DMS 273 (cell line): ENCODE measurements around the gene CLCF1.

ENCODE experiments used
- DNase-seq: peaks from one replicate; lab custom pipeline; 2025; ENCODE audit not compliant: unreplicated experiment; lab: John Stamatoyannopoulos, UW

The CLCF1 gene

GRCh38 chr11:67376063-67376820 lies 2.8 kb upstream of the CLCF1 start:
- DNase-seq, result no peak

GRCh38 chr11:67375320-67376055 lies 2.1 kb upstream of the CLCF1 start:
- no peak for DNase-seq

- no peak for DNase-seq
Observed at GRCh38 chr11:67374571-67375281, 1.3 kb upstream of the CLCF1 start.

- DNase-seq, result peak; percentile 68
Observed at GRCh38 chr11:67373648-67374570, 511 bp upstream of the CLCF1 start.

- no peak for DNase-seq
Observed at GRCh38 chr11:67372321-67372992, 941 bp downstream of the CLCF1 start.

GRCh38 chr11:67371911-67372320 lies 1.5 kb downstream of the CLCF1 start:
- no peak for DNase-seq

- DNase-seq, result peak; percentile 52
Observed at GRCh38 chr11:67371189-67371910, 2.0 kb downstream of the CLCF1 start.

- DNase-seq, result no peak
Observed at GRCh38 chr11:67370351-67371076, 2.9 kb downstream of the CLCF1 start.

- DNase-seq, result peak; percentile 29
Observed at GRCh38 chr11:67369801-67370284, 3.6 kb downstream of the CLCF1 start.

- DNase-seq, result no peak
Observed at GRCh38 chr11:67369275-67369674, 4.1 kb downstream of the CLCF1 start.

GRCh38 chr11:67368621-67369020 lies 4.8 kb downstream of the CLCF1 start:
- DNase-seq, result no peak

- DNase-seq, result peak; percentile 47
Observed at GRCh38 chr11:67367761-67368227, 5.6 kb downstream of the CLCF1 start.

GRCh38 chr11:67366961-67367760 lies 6.2 kb downstream of the CLCF1 start:
- DNase-seq, result peak; percentile 61

- peak; percentile 46 for DNase-seq
Observed at GRCh38 chr11:67366546-67366945, 6.9 kb downstream of the CLCF1 start.

GRCh38 chr11:67365736-67366444 lies 7.5 kb downstream of the CLCF1 start:
- DNase-seq, result no peak

GRCh38 chr11:67364783-67365722 lies 8.3 kb downstream of the CLCF1 start:
- DNase-seq, result no peak
